ENCODE data around the gene KCTD6.
A peak's percentile ranks its signal among the peaks of the same experiment; 100 is the strongest.

KCTD6 gene

GRCh38 chr3:58491506-58492402 lies at the start of gene KCTD6:
TSS of gene KCTD6 (plus strand) at chr3:58492096. CDS start at chr3:58498756, 6,660 bp downstream.
- peak; percentile 73 to 76 for DNase-seq (ENCODE audit: low read depth in 1 of 2, low spot score in 1 of 2)

GRCh38 chr3:58452176-58452575 lies 39.7 kb upstream of the KCTD6 start:
- DNase-seq (ENCODE audit: low read depth in 1 of 2, low spot score in 1 of 2) = no peak

GRCh38 chr3:58459160-58459559 lies 32.7 kb upstream of the KCTD6 start:
- DNase-seq (ENCODE audit: low read depth in 1 of 2, low spot score in 1 of 2) = no peak

GRCh38 chr3:58462829-58463180 lies 29.1 kb upstream of the KCTD6 start:
- DNase-seq (ENCODE audit: low read depth in 1 of 2, low spot score in 1 of 2) = no peak

- peak; percentile 34 to 77 for DNase-seq (ENCODE audit: low read depth in 1 of 2, low spot score in 1 of 2)
These were observed 28.5 kb upstream of the KCTD6 start for GRCh38 chr3:58463181-58463941.

GRCh38 chr3:58463942-58464271 lies 28.0 kb upstream of the KCTD6 start:
- no peak for DNase-seq (ENCODE audit: low read depth in 1 of 2, low spot score in 1 of 2)

- DNase-seq (ENCODE audit: low read depth in 1 of 2, low spot score in 1 of 2) = no peak
These were observed 27.0 kb upstream of the KCTD6 start for GRCh38 chr3:58464866-58465265.

GRCh38 chr3:58466899-58467563 lies 24.9 kb upstream of the KCTD6 start:
- no peak for DNase-seq (ENCODE audit: low read depth in 1 of 2, low spot score in 1 of 2)

GRCh38 chr3:58469096-58469495 lies 22.8 kb upstream of the KCTD6 start:
- no peak for DNase-seq (ENCODE audit: low read depth in 1 of 2, low spot score in 1 of 2)

- DNase-seq (ENCODE audit: low read depth in 1 of 2, low spot score in 1 of 2) = no peak
These were observed 21.4 kb upstream of the KCTD6 start for GRCh38 chr3:58470363-58471024.

- peak in 1 of 2 donors; percentile 44 for DNase-seq (ENCODE audit: low read depth in 1 of 2, low spot score in 1 of 2)
These were observed 20.6 kb upstream of the KCTD6 start for GRCh38 chr3:58471025-58471887.

- no peak for DNase-seq (ENCODE audit: low read depth in 1 of 2, low spot score in 1 of 2)
These were observed 18.6 kb upstream of the KCTD6 start for GRCh38 chr3:58473275-58473674.

GRCh38 chr3:58474348-58474911 lies 17.5 kb upstream of the KCTD6 start:
- DNase-seq (ENCODE audit: low read depth in 1 of 2, low spot score in 1 of 2) = no peak

- DNase-seq (ENCODE audit: low read depth in 1 of 2, low spot score in 1 of 2) = no peak
These were observed 16.8 kb upstream of the KCTD6 start for GRCh38 chr3:58474967-58475578.

GRCh38 chr3:58478781-58479180 lies 13.1 kb upstream of the KCTD6 start:
- DNase-seq (ENCODE audit: low read depth in 1 of 2, low spot score in 1 of 2) = no peak

- DNase-seq (ENCODE audit: low read depth in 1 of 2, low spot score in 1 of 2) = no peak
These were observed 11.6 kb upstream of the KCTD6 start for GRCh38 chr3:58480309-58480708.

GRCh38 chr3:58482917-58483636 lies 8.8 kb upstream of the KCTD6 start:
- no peak for DNase-seq (ENCODE audit: low read depth in 1 of 2, low spot score in 1 of 2)

- no peak for DNase-seq (ENCODE audit: low read depth in 1 of 2, low spot score in 1 of 2)
These were observed 7.7 kb upstream of the KCTD6 start for GRCh38 chr3:58484045-58484721.

- DNase-seq (ENCODE audit: low read depth in 1 of 2, low spot score in 1 of 2) = no peak
These were observed 7.2 kb upstream of the KCTD6 start for GRCh38 chr3:58484722-58485069.

Measured in activated CD4-positive, alpha-beta T cell treated with anti-CD3 and anti-CD28 coated beads, Interleukin-2, amount 50 U/mL, for 24 hours (primary cell).